Keratinocyte (primary cell): ENCODE measurements around the gene MYO1D. TPM values are rescaled to one million over a fixed set of nuclear protein-coding genes. Genes with fewer than 3 reads are reported as not detected.
A peak's percentile ranks its signal among the peaks of the same experiment; 100 is the strongest.
"Not testable (repeated sequence)": the region's sequence is repeated elsewhere in the genome, so short reads cannot be mapped to it uniquely, and the experiment has no call there.

Experiments
- DNase-seq: peaks from one replicate; pipeline ENCODE4 v3.0.0-alpha.2; 2011; ENCODE audit warnings: low read depth, missing footprints, low spot score
- FAIRE-seq: peaks from 2 replicates; lab custom pipeline; 2011; peaks lifted over from hg19 to GRCh38; lab: Jason Lieb, UNC
- H2AFZ ChIP-seq: 2 replicates; pipeline ENCODE4 v1.6.0; 2012; ENCODE audit warnings: low read length, control low read depth, inconsistent platforms; ENCODE audit not compliant: control insufficient read depth
- H3K27ac ChIP-seq: 2 replicates; pipeline ENCODE4 v1.5.1; 2011; ENCODE audit warnings: low read length; ENCODE audit not compliant: control insufficient read depth, insufficient read depth
- H3K27me3 ChIP-seq: 3 replicates; pipeline ENCODE4 v1.6.0; 2011; ENCODE audit warnings: low read length; ENCODE audit not compliant: control insufficient read depth, insufficient read depth; ENCODE audit errors: extremely low read depth
- H3K36me3 ChIP-seq, 2 experiments: 2 replicates in 1 of 2; 3 replicates in 1 of 2; pipeline ENCODE4 v1.5.1; 2011; ENCODE audit warnings: low read length in 2 of 2, mild to moderate bottlenecking in 1 of 2; ENCODE audit not compliant: control insufficient read depth in 2 of 2, insufficient read depth in 2 of 2; ENCODE audit errors: extremely low read depth in 1 of 2
- H3K4me1 ChIP-seq: 3 replicates; pipeline ENCODE4 v1.5.1; 2011; ENCODE audit warnings: low read length; ENCODE audit not compliant: control insufficient read depth, insufficient read depth; ENCODE audit errors: extremely low read depth
- H3K4me2 ChIP-seq: 3 replicates; pipeline ENCODE4 v1.6.0; 2011; ENCODE audit warnings: low read depth, low read length; ENCODE audit not compliant: control insufficient read depth, insufficient read depth; ENCODE audit errors: extremely low read depth
- H3K4me3 ChIP-seq, 3 experiments: fragments of 200-600 bp in 1 of 3; sonication (generic) in 1 of 3; 2 replicates in 2 of 3; 3 replicates in 1 of 3; pipeline ENCODE4 v1.5.1; 2011 to 2016; ENCODE audit warnings: low read length in 3 of 3, mild to moderate bottlenecking in 3 of 3, control low read depth in 2 of 3, inconsistent platforms in 1 of 3, low read depth in 1 of 3, mixed read lengths in 1 of 3, mixed run types in 1 of 3, moderate library complexity in 1 of 3; ENCODE audit not compliant: control insufficient read depth in 2 of 3, insufficient read depth in 2 of 3; ENCODE audit errors: extremely low read depth in 1 of 3
- H3K79me2 ChIP-seq: 2 replicates; pipeline ENCODE4 v1.6.0; 2012; ENCODE audit warnings: low read length; ENCODE audit not compliant: control insufficient read depth, insufficient read depth
- H3K9ac ChIP-seq: 3 replicates; pipeline ENCODE4 v1.6.0; 2011; ENCODE audit warnings: low read length; ENCODE audit not compliant: control insufficient read depth, insufficient read depth; ENCODE audit errors: extremely low read depth
- H3K9me1 ChIP-seq: 3 replicates; pipeline ENCODE4 v1.6.0; 2011; ENCODE audit warnings: low read length; ENCODE audit not compliant: control insufficient read depth, insufficient read depth; ENCODE audit errors: extremely low read depth
- H3K9me3 ChIP-seq: 2 replicates; pipeline ENCODE4 v1.5.1; 2012; ENCODE audit warnings: low read depth, low read length; ENCODE audit not compliant: control insufficient read depth
- H4K20me1 ChIP-seq: 3 replicates; pipeline ENCODE4 v1.6.0; 2011; ENCODE audit warnings: low read length; ENCODE audit not compliant: control insufficient read depth, insufficient read depth; ENCODE audit errors: extremely low read depth
- EZH2 ChIP-seq: IDR thresholded peaks from one replicate; pipeline ENCODE4 v1.6.1; 2012; ENCODE audit warnings: inconsistent platforms, mild to moderate bottlenecking, low read length, moderate library complexity
- dilution Hi-C: fragments of 300-500 bp; cut with MboI; formaldehyde crosslinking; loops from one replicate; pipeline ENCODE4 v1.7.0; 2020; ENCODE audit warnings: low sequenced_read_pairs; ENCODE audit not compliant: extremely low pct_ligation_motif_present
- polyA plus RNA-seq, 5 experiments: library from polyadenylated mRNA; depleted of rRNA in 3 of 5; stranded (reverse) in 3 of 5; stranded (forward) in 1 of 5; unstranded in 1 of 5; fragments of >200 nt; gene quantifications; 1 replicate in 1 of 5; 2 replicates in 3 of 5; 3 replicates in 1 of 5; pipeline versions ENCODE4 v1.2.1 to v1.2.3, GENCODE V29; 2011 to 2012; ENCODE audit warnings: missing spikeins in 2 of 5, low read depth in 1 of 5, low replicate concordance in 1 of 5
- TF ChIP-seq, protein P1 (sequence below), 3 experiments: IDR thresholded peaks in 1 of 3; conservative IDR thresholded peaks in 1 of 3; optimal IDR thresholded peaks in 1 of 3; 2 replicates in 2 of 3; 3 replicates in 1 of 3; pipeline versions ENCODE3 to v1.5.1; 2011; ENCODE audit warnings: low read length in 3 of 3, mild to moderate bottlenecking in 3 of 3, moderate library complexity in 2 of 3, control low read depth in 1 of 3, inconsistent platforms in 1 of 3; ENCODE audit not compliant: insufficient read depth in 2 of 3; ENCODE audit errors: extremely low read depth in 1 of 3

MYO1D gene
- polyA plus RNA-seq, 1 donor (not counting 4 experiments of a cell fraction or from before 2014, with no cell fraction given) = 33.7 TPM

DNA sequence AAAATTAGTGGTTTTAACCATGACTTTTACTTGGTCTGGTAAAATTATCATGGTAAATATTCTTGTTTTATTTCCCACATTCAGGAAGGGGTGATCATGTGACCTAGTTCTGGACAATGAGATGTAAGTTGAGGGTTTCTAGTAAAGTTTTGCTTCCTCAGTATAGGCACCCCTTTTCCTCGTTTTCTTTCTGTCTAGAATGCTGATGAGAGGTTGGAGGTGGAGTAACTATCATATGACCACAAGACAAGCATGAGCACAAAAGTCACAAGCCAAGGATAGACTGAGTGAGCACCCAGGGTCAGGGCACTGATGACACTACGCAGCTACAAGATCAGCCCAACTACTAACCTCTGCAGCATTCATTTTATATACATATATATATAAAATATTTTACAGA, 53.9 kb downstream of the MYO1D start:
- H4K20me1 ChIP-seq = no peaks in the 10 kb centered on the region
- no peaks in the 10 kb centered on the region for H3K9me3 ChIP-seq
- H3K4me3 ChIP-seq = peak overlapping the region in 2 of 3 experiments; percentile 29 to 37
- H3K4me2 ChIP-seq = peak overlapping the region; percentile 73
- TF ChIP-seq EZH2 = no peak
- TF ChIP-seq, protein P1, sequence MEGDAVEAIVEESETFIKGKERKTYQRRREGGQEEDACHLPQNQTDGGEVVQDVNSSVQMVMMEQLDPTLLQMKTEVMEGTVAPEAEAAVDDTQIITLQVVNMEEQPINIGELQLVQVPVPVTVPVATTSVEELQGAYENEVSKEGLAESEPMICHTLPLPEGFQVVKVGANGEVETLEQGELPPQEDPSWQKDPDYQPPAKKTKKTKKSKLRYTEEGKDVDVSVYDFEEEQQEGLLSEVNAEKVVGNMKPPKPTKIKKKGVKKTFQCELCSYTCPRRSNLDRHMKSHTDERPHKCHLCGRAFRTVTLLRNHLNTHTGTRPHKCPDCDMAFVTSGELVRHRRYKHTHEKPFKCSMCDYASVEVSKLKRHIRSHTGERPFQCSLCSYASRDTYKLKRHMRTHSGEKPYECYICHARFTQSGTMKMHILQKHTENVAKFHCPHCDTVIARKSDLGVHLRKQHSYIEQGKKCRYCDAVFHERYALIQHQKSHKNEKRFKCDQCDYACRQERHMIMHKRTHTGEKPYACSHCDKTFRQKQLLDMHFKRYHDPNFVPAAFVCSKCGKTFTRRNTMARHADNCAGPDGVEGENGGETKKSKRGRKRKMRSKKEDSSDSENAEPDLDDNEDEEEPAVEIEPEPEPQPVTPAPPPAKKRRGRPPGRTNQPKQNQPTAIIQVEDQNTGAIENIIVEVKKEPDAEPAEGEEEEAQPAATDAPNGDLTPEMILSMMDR (optimal IDR thresholded peaks at IDR 0.05 in 1 of 3, IDR thresholded peaks at IDR 0.05 in 1 of 3, conservative IDR thresholded peaks at IDR 0.05 in 1 of 3; ENCODE audit: extremely low read depth in 1 of 3, insufficient read depth in 2 of 3, low read length in 3 of 3) = no peak
- no peaks in the 10 kb centered on the region for H3K36me3 ChIP-seq
- H3K79me2 ChIP-seq = peaks cover 7% of the 10 kb centered on the region
- dilution Hi-C loops = no loop called here
- FAIRE-seq = no peak
- H3K9ac ChIP-seq = peak overlapping the region; percentile 56
- H3K27me3 ChIP-seq = no peaks in the 10 kb centered on the region
- H3K27ac ChIP-seq = no peak overlapping the region
- H3K9me1 ChIP-seq = no peaks in the 10 kb centered on the region
- H2AFZ ChIP-seq = peak overlapping the region; percentile 55
- H3K4me1 ChIP-seq = peaks cover 14% of the 10 kb centered on the region
- DNase-seq = no peak

DNA sequence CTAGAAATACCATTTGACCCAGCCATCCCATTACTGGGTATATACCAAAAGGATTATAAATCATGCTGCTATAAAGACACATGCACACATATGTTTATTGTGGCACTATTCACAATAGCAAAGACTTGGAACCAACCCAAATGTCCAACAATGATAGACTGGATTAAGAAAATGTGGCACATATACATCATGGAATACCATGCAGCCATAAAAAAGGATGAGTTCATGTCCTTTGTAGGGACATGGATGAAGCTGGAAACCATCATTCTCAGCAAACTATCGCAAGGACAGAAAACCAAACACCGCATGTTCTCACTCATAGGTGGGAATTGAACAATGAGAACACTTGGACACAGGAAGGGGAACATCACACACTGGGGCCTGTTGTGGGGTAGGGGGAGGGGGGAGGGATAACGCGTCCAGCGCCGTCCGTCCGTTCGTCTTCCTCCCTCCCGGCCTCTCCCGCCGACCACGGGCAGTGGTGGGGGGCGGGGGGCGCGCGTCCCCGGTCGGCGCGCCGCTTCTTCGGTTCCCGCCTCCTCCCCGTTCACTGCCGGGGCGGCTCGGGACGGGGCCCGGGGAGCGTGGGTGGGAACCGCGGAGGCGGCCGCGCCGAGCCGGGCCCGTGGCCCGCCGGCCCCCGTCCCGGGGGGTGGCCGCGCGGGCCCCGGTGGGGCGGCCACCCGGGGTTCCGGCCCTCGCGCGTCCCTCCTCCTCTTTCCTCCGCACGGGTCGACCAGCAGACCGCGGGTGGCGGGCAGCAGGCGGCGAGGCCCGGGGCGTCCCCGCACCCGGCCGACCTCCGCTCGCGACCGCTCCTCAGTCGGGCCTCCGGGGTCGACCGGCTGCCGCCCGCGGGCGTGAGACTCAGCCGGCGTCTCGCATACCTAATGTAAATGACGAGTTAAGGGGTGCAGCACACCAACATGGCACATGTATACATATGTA, 54.7 kb downstream of the MYO1D start:
- H4K20me1 ChIP-seq, H3K9me3 ChIP-seq, H3K9me1 ChIP-seq, dilution Hi-C loops, H3K27me3 ChIP-seq, H2AFZ ChIP-seq, H3K79me2 ChIP-seq, DNase-seq, H3K36me3 ChIP-seq, H3K4me1 ChIP-seq, H3K27ac ChIP-seq: not testable (repeated sequence)
- Histone ChIP-seq H3K9ac (peak overlapping the region; percentile 56), H3K4me2 (peak overlapping the region; percentile 73), H3K4me3 (peak overlapping the region in 2 of 3 experiments; percentile 18 to 29)
- FAIRE-seq = peak; percentile 85
